HUDEP-2 (cell line): ENCODE results near the gene TAF11L7.
"Not testable (repeated sequence)": the region's sequence is repeated elsewhere in the genome, so short reads cannot be mapped to it uniquely, and the experiment has no call there.

Experiments used
- DNase-seq, 76 experiments: peaks; one replicate each; lab custom pipeline; 2025; ENCODE audit not compliant: unreplicated experiment in 76 of 76; lab: John Stamatoyannopoulos, UW

Gene TAF11L7

GRCh38 chr5:17585658-17586057 is at the start of gene TAF11L7:
TSS of gene TAF11L7 (minus strand) at chr5:17585758.
- DNase-seq, result not testable (repeated sequence)

- no peak for DNase-seq
Measured at GRCh38 chr5:17634160-17634559, 48.6 kb upstream of the TAF11L7 start, which contains the start of gene TAF11L14. TSS of gene TAF11L14 (plus strand) at chr5:17634460.

DNA sequence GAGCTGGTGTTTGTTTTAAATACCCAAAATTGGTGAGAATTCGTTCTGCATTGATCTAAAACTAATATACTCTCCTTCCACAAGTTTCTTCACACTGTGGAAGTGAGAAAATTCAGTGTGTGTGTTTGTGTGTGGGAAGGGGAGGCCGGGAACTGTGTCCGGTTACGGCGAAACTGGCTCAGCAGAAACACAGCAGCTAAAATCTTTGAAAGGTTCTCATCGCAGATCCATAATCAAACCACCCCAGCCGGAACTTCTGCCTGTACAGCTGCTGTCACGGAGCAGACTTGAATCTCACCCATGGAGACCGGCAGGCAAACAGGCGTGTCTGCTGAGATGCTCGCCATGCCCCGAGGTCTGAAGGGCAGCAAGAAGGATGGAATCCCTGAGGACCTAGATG is 46.2 kb upstream of the TAF11L7 start, which contains the start of gene TAF11L13:
TAF11L13 (plus strand) TSS at position 301 of the 400 bp plus-strand sequence.
- not testable (repeated sequence) for DNase-seq

- no peak for DNase-seq
Measured at GRCh38 chr5:17625686-17626085, 40.1 kb upstream of the TAF11L7 start.

DNA sequence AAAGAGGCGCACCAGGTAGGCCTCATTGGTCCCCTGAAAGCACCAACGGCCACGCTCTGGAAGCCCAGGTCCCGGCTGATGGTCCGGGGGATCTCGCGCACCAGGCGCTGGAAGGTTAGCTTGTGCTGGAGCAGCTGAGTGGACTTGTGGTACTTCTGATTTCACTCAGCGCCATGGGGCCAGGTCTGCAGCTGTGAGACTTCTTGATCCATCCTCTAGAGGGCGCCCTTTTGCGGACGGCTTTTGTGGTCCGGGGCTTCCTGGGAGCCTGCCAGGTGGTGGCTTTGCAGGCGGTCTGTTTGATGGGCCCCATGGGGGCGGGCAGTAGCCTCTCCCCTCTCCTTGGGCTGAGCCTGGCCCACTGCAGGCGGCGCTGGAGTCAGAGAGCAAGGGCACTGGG is 35.1 kb upstream of the TAF11L7 start:
- no peak for DNase-seq

- DNase-seq, result no peak
Measured at GRCh38 chr5:17619354-17619753, 33.8 kb upstream of the TAF11L7 start.

GRCh38 chr5:17614872-17615605 is 29.5 kb upstream of the TAF11L7 start:
- no peak for DNase-seq

DNA sequence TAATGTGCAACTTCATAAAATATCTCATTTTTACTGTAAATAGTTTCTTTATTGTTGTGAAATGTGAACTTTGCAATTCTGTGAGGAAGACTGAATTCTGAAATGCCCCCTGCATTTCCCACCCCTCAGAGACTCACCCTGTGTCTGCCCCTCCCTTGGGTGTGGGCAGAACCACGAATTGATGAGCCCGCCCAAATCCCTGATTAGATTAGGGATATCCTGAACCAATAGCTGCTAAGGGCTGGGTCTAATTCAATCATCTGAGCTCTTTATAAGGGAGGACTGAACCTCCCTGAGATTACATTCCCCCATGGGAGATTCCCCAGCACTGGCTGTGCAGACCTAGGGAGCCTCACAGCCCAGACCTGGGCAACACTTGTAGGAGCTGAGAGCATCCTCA is 24.5 kb upstream of the TAF11L7 start, which contains the start of gene TAF11L12:
TAF11L12 (plus strand) TSS at position 301 of the 400 bp plus-strand sequence.
- not testable (repeated sequence) for DNase-seq

GRCh38 chr5:17607461-17607860 is 21.9 kb upstream of the TAF11L7 start:
- DNase-seq, result not testable (repeated sequence)

GRCh38 chr5:17604951-17605350 is 19.4 kb upstream of the TAF11L7 start:
- no peak for DNase-seq

- DNase-seq, result not testable (repeated sequence)
Measured at GRCh38 chr5:17603880-17604279, 18.3 kb upstream of the TAF11L7 start, which contains the start of gene TAF11L11. TSS of gene TAF11L11 (plus strand) at chr5:17604183.

- not testable (repeated sequence) for DNase-seq
Measured at GRCh38 chr5:17597728-17598127, 12.2 kb upstream of the TAF11L7 start, which contains the start of gene TAF11L10. TSS of gene TAF11L10 (minus strand) at chr5:17597828.

DNA sequence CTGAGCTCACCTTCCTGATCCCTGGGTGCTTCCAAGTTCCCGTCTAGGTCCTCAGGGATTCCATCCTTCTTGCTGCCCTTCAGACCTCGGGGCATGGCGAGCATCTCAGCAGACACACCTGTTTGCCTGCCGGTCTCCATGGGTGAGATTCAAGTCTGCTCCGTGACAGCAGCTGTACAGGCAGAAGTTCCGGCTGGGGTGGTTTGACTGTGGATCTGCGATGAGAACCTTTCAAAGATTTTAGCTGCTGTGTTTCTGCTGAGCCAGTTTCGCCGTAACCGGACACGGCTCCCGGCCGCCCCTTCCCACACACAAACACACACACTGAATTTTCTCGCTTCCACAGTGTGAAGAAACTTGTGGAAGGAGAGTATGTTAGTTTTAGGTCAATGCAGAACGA is 8.7 kb upstream of the TAF11L7 start, which contains the start of gene TAF11L9:
TAF11L9 (minus strand) TSS at position 140 of the 400 bp plus-strand sequence.
- DNase-seq, result not testable (repeated sequence)

DNA sequence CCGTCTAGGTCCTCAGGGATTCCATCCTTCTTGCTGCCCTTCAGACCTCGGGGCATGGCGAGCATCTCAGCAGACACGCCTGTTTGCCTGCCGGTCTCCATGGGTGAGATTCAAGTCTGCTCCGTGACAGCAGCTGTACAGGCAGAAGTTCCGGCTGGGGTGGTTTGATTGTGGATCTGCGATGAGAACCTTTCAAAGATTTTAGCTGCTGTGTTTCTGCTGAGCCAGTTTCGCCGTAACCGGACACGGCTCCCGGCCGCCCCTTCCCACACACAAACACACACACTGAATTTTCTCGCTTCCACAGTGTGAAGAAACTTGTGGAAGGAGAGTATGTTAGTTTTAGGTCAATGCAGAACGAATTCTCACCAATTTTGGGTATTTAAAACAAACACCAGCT is 5.3 kb upstream of the TAF11L7 start, which contains the start of gene TAF11L8:
TAF11L8 (minus strand) TSS at position 101 of the 400 bp plus-strand sequence.
- DNase-seq, result not testable (repeated sequence)
